22Rv1 (cell line): ENCODE results near the gene MGAT5.

Experiments used
- ZFX ChIP-seq: fragments of 450-650 bp; IDR thresholded peaks from 2 replicates; pipeline ENCODE4 v1.6.1; 2017; ENCODE audit warnings: antibody characterized with exemption, borderline replicate concordance
- TF ChIP-seq, protein P1 (sequence below): fragments of 450-650 bp; IDR thresholded peaks from 2 replicates; pipeline ENCODE4 v1.5.1; 2017; ENCODE audit warnings: mild to moderate bottlenecking

DNA sequence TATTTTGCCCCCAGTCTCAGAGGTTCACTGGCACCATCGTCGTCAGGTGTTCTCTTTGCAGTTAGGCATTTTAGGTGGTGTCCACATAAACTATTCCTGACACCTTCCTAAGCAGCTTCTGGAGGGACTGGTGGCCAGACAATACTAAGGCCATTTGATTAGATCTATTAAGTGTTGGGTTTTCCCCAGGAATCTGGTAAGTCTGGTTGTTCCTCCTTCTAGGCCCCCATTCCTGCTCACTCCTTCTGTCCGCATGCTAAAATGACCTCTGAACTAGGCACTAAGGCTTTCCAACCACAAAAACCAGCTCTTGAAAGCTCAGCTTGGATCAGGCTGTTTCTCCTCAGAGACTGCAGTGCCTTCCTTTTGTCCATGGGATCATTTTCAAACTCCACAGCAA is 100.7 kb downstream of the MGAT5 start:
- TF ChIP-seq, protein P1, sequence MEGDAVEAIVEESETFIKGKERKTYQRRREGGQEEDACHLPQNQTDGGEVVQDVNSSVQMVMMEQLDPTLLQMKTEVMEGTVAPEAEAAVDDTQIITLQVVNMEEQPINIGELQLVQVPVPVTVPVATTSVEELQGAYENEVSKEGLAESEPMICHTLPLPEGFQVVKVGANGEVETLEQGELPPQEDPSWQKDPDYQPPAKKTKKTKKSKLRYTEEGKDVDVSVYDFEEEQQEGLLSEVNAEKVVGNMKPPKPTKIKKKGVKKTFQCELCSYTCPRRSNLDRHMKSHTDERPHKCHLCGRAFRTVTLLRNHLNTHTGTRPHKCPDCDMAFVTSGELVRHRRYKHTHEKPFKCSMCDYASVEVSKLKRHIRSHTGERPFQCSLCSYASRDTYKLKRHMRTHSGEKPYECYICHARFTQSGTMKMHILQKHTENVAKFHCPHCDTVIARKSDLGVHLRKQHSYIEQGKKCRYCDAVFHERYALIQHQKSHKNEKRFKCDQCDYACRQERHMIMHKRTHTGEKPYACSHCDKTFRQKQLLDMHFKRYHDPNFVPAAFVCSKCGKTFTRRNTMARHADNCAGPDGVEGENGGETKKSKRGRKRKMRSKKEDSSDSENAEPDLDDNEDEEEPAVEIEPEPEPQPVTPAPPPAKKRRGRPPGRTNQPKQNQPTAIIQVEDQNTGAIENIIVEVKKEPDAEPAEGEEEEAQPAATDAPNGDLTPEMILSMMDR = no peak
- no peak for TF ChIP-seq ZFX
